HG02623 (cell line): ENCODE data around the gene PAEP.
"Not testable (repeated sequence)": the region's sequence is repeated elsewhere in the genome, so short reads cannot be mapped to it uniquely, and the experiment has no call there.

Experiments used
- ATAC-seq: cut with Tn5 transposase; IDR thresholded peaks from one replicate; pipeline ENCODE4 v1.9.1; 2021; ENCODE audit warnings: moderate library complexity; ENCODE audit not compliant: unreplicated experiment

Gene PAEP

GRCh38 chr9:135549478-135550343 lies 11.8 kb upstream of the PAEP start:
- ATAC-seq: not testable (repeated sequence)

DNA sequence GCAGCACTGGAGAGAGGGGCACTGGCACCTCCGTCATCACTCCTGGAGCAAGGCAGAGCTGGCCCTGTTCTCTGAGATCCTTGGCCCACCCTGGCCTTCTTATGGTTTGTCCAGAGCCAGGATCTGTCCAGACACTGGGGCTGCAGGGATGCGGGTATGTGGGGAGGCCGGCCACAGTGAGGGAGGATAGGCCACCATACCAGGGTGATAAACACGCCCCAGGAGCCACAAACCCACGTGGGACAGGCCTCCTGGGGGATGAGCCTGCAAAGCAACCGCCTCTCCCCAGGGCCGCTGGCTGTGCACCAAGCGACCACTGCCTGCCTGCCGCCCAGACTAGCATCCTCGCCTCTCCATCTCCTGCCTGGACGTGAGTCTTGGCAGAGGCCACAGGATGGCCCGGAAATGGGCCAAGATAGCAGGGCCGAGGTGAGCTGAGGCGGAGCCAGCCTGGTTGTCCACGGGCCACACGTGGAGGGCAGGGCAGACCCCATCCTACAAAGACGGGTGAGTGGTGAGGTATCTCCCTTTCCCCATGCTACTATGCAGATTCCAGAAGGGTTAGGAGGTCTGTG lies 11.1 kb upstream of the PAEP start:
- no peak for ATAC-seq

- no peak for ATAC-seq
Observed at GRCh38 chr9:135551031-135551430, 10.5 kb upstream of the PAEP start.

DNA sequence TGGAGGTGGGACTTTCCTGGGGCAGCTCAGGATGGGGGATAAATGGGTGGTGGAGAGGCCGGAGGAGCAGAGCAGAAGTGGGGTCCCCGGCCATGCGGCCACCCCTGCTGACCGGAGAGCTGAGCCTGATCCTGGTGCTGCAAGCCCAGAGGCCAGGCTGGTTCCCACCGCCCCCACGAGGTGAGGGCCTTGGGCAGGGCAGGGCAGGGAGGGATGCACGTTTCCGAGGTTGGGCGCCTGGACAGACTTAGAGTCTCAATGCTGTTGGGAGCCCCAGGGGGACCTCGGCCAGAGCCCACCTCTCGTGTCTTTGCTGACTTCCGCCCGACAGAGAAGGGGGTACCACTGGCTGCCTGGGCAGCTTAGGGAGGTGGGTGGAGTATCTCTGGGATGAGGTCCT lies 10.1 kb upstream of the PAEP start:
- ATAC-seq: no peak

- no peak for ATAC-seq
Observed at GRCh38 chr9:135552021-135552697, 9.4 kb upstream of the PAEP start.

GRCh38 chr9:135552698-135553171 lies 8.8 kb upstream of the PAEP start:
- no peak for ATAC-seq

DNA sequence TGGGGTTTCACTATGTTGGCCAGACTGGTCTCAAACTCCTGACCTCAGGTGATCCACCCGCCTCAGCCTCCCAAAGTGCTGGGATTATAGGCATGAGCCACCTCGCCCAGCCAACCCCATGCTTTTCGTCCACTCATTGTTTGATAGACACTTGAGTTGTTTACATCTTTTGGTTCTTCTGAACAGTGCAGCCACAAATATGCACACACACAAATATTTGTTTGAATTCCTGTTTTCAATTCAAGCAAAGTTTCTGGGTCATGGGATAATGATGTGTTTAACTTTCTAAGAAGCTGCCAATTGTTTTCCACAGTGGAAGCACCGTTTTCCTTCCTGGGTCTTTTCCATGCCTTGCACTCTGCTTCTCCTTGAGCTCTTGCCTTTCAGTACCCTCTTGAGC lies 6.8 kb upstream of the PAEP start:
- ATAC-seq: no peak

DNA sequence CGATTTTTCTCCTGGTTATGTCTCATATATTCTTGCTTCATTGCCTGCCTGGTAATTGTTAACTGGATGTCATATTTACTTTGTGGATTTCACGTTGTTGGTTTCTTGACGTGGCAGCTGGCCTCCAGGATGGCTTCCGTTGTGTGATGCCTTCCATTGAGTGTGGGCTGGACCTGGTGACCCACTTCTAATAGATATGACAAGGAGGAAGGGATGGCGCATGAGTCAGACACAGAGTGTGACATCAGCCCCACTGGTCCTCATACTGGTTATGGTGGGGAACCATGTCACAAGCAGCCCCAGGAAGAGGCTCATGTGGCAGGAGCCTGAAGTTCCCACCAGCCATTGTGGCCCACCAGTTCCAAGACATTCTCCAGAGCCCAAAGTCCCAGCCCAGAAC lies 6.4 kb upstream of the PAEP start:
- ATAC-seq: no peak

- no peak for ATAC-seq
Observed at GRCh38 chr9:135555910-135556309, 5.6 kb upstream of the PAEP start.

DNA sequence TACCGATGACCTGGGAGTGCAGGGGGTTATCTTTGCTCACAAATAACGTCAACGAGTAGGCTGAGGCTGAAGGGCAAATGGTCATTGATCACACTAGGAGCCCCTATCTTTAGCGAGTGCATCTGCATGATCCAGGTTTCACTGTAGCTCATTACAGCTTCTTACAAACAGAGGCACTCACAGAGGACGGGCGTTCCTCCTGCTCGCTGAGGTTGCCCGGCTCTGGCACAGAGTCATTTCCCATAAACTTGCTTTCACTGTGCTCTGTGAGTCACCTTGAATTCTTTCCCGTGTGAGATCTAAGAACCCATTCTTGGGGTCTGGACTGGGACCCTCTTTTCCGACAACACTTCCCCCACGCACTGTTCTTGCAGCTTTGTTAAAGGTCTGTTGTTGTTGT lies 1.9 kb upstream of the PAEP start:
- ATAC-seq: no peak

DNA sequence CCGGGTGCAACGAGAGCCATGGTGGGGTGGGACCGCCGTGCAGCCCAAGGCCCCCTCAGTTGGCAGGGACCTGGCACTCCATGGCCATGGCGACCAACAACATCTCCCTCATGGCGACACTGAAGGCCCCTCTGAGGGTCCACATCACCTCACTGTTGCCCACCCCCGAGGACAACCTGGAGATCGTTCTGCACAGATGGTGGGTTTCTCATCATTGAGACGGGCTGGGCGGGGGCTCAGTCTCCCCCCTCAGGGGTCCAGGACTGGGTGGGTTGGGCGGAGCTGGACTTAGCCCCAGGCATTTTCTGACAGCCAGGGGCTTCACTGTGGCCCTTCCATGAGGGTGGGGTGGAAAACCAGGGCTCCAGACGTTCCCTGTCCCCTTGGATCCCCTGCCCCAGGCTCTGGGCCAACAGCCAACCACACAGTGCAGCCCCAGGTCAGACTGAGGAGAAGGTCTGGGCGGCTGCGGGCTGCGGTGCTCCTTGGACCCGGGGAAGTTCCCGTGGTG lies 734 bp downstream of the PAEP start:
- no peak for ATAC-seq

GRCh38 chr9:135563039-135563476 lies 1.5 kb downstream of the PAEP start:
- ATAC-seq: no peak

- no peak for ATAC-seq
Observed at GRCh38 chr9:135563858-135564257, 2.3 kb downstream of the PAEP start.

- no peak for ATAC-seq
Observed at GRCh38 chr9:135565141-135565628, 3.6 kb downstream of the PAEP start.

- no peak for ATAC-seq
Observed at GRCh38 chr9:135565636-135566035, 4.1 kb downstream of the PAEP start.

DNA sequence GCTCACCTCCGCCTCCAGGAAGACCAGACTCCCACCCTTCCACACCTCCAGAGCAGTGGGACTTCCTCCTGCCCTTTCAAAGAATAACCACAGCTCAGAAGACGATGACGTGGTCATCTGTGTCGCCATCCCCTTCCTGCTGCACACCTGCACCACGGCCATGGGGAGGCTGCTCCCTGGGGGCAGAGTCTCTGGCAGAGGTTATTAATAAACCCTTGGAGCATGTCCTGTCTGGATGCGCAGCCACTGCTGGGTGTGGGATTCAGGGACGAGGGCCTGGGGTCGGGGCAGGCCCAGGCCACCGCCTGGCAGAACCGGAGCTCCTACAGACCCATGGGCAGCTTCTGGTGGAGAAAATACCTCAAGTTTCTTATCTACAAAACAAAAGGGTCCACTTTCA lies 5.0 kb downstream of the PAEP start:
- ATAC-seq: no peak

GRCh38 chr9:135567311-135567710 lies 5.8 kb downstream of the PAEP start:
- ATAC-seq: no peak

GRCh38 chr9:135568026-135568425 lies 6.5 kb downstream of the PAEP start:
- ATAC-seq: no peak

- ATAC-seq: no peak
Observed at GRCh38 chr9:135570456-135570855, 8.9 kb downstream of the PAEP start.

GRCh38 chr9:135572233-135572632 lies 10.7 kb downstream of the PAEP start:
- no peak for ATAC-seq

GRCh38 chr9:135573124-135573523 lies 11.6 kb downstream of the PAEP start:
- no peak for ATAC-seq
